HepG2 (cell line): ENCODE data around the gene MTRR. TPM values are rescaled to one million over a fixed set of nuclear protein-coding genes. Genes with fewer than 3 reads are reported as not detected.

Source experiments
- ARID5B ChIP-seq: IDR thresholded peaks from 2 replicates; pipeline ENCODE4 v1.4.0; 2020; ENCODE audit warnings: mild to moderate bottlenecking, missing genetic modification reagents
- ARNT2 ChIP-seq: sonication (generic); formaldehyde crosslinking; IDR thresholded peaks from 2 replicates; pipeline ENCODE4 v1.8.0; 2022; ENCODE audit warnings: mild to moderate bottlenecking, low read depth, missing genetic modification reagents, moderate library complexity
- CBX5 ChIP-seq: sonication (generic); formaldehyde crosslinking; IDR thresholded peaks from 2 replicates; pipeline ENCODE4 v1.4.0; 2020; ENCODE audit warnings: missing genetic modification reagents, borderline replicate concordance
- HNRNPUL1 ChIP-seq: fragments of 200-400 bp; formaldehyde crosslinking; IDR thresholded peaks from 2 replicates; pipeline ENCODE4 v1.6.1; 2017; ENCODE audit warnings: low read depth, mild to moderate bottlenecking, low read length, moderate library complexity
- MAX ChIP-seq: IDR thresholded peaks from 2 replicates; pipeline ENCODE4 v1.6.1; 2012; ENCODE audit warnings: inconsistent platforms
- NR2F1 ChIP-seq, 2 experiments: fragments of 450-650 bp in 1 of 2; formaldehyde crosslinking in 1 of 2; IDR thresholded peaks; 2 replicates each; pipeline versions ENCODE4 v1.5.0 to v1.6.1; 2016 to 2020; ENCODE audit warnings: mild to moderate bottlenecking in 1 of 2, missing compliant biosample characterization in 1 of 2, missing genetic modification reagents in 1 of 2, moderate library complexity in 1 of 2
- POLR2AphosphoS5 ChIP-seq: IDR thresholded peaks from 2 replicates; pipeline ENCODE4 v1.6.1; 2012; ENCODE audit warnings: low read depth, low read length
- RFXANK ChIP-seq: IDR thresholded peaks from 2 replicates; pipeline ENCODE4 v1.6.1; 2016
- SALL1 ChIP-seq: sonication (generic); formaldehyde crosslinking; IDR thresholded peaks from 2 replicates; pipeline ENCODE4 v1.8.0; 2022; ENCODE audit warnings: mild to moderate bottlenecking, missing genetic modification reagents
- TBX3 ChIP-seq: fragments of 450-650 bp; IDR thresholded peaks from 2 replicates; pipeline ENCODE4 v1.6.1; 2017; ENCODE audit warnings: antibody characterized with exemption, mild to moderate bottlenecking, inconsistent platforms, borderline replicate concordance
- TGIF2 ChIP-seq: IDR thresholded peaks from 2 replicates; pipeline ENCODE4 v1.6.1; 2016; ENCODE audit warnings: control low read depth, missing compliant biosample characterization
- ZBTB37 ChIP-seq: sonication (generic); formaldehyde crosslinking; IDR thresholded peaks from 2 replicates; pipeline ENCODE4 v1.4.0; 2020; ENCODE audit warnings: mild to moderate bottlenecking, missing genetic modification reagents
- ZBTB42 ChIP-seq: sonication (generic); formaldehyde crosslinking; IDR thresholded peaks from 2 replicates; pipeline ENCODE4 v1.5.0; 2020; ENCODE audit warnings: mild to moderate bottlenecking, missing genetic modification reagents
- ZGPAT ChIP-seq: IDR thresholded peaks from 2 replicates; pipeline ENCODE4 v1.6.1; 2016; ENCODE audit warnings: mild to moderate bottlenecking
- ZNF224 ChIP-seq: sonication (generic); formaldehyde crosslinking; IDR thresholded peaks from 2 replicates; pipeline ENCODE4 v1.5.0; 2020; ENCODE audit warnings: mild to moderate bottlenecking, missing genetic modification reagents
- ZNF225 ChIP-seq: sonication (generic); formaldehyde crosslinking; IDR thresholded peaks from 2 replicates; pipeline ENCODE4 v1.4.0; 2020; ENCODE audit warnings: mild to moderate bottlenecking, missing genetic modification reagents
- ZNF788 ChIP-seq: sonication (generic); formaldehyde crosslinking; IDR thresholded peaks from 2 replicates; pipeline ENCODE4 v1.5.0; 2020; ENCODE audit warnings: mild to moderate bottlenecking, missing genetic modification reagents, borderline replicate concordance
- polyA plus RNA-seq, 8 experiments: library from polyadenylated mRNA; depleted of rRNA in 3 of 8; stranded (reverse) in 7 of 8; unstranded in 1 of 8; fragments of >200 nt; fragmentation: Illumina TruSeq in 4 of 8; extraction: Trizol in 4 of 8; gene quantifications; 2 replicates each; pipeline versions ENCODE4 v1.2.1 to v1.2.3, GENCODE V29; 2011 to 2016; ENCODE audit warnings: low read depth in 4 of 8, missing spikeins in 1 of 8, mixed read lengths in 1 of 8; ENCODE audit not compliant: insufficient read depth in 1 of 8
- total RNA-seq, 5 experiments: library from RNA; depleted of rRNA; stranded (reverse); fragments of >200 nt; fragmentation: Illumina TruSeq; extraction: Trizol; gene quantifications; 2 replicates each; pipeline ENCODE4 v1.2.3, GENCODE V29; 2016; ENCODE audit warnings: low read depth in 1 of 5
- TF ChIP-seq, protein P1 (sequence below): sonication (generic); formaldehyde crosslinking; IDR thresholded peaks from 2 replicates; pipeline ENCODE4 v1.8.0; 2022; ENCODE audit warnings: missing genetic modification reagents, mild to moderate bottlenecking, borderline replicate concordance

MTRR gene
- total and polyA plus RNA-seq, 2 of the 13 experiments (the other 11 are each of a cell fraction or from before 2014, with no cell fraction given) = 39.2 to 59.2 TPM

DNA sequence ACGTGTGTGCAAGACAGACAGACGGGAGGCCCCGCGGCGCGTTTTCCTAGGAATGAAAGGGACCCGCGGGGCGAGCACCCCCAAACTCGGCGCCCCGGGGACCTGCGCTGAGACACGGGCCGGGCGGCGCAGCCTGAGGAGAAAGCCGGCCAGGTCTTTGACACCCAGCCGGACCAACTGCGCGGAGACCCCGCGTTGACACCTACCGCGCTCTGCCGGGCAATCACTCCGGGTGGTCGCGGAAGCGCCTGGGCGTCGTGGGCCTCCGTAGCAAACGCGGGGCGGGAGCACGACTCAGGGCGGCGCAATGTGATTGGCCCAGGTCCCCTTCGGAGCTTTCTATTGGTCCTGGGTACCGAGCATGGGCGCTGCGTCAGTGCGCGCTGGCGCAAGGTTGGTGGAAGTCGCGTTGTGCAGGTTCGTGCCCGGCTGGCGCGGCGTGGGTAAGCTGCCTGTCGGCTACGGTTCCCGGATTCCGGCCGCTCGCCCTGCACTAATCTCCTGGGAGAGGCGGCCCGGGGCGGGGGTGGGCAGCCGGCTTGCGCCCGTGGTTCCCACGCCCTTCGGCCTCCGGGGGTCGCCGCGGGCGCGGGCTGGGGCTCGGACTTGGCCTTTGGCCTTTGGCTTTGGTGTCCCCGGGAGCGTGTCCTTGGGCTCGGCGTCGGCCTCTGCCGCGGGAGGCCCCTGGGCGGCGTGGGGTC is at the start of gene MTRR, which contains the start of gene FASTKD3 (continued):
- TF ChIP-seq ARID5B (CRISPR knock-in tag) (peak; percentile 37; the same call in 1 of the 2 replicates), MAX (peak; percentile 75), ZNF225 (CRISPR knock-in tag) (peak; percentile 84; the same call in 1 of the 2 replicates), ZNF224 (CRISPR knock-in tag) (no peak), POLR2AphosphoS5 (peak; percentile 79), SALL1 (CRISPR knock-in tag) (peak; percentile 56), ZGPAT (CRISPR knock-in tag) (peak; percentile 81; the same call in 1 of the 2 replicates), HNRNPUL1 (peak; percentile 65; the same call in 1 of the 2 replicates), TGIF2 (peak; percentile 76; the same call in 1 of the 2 replicates), TBX3 (peak; percentile 42; the same call in 1 of the 2 replicates), NR2F1 (CRISPR knock-in tag; IDR thresholded peaks at IDR 0.05) (peak in 1 of 2 experiments; percentile 92; a peak in 2 of 4 replicates), CBX5 (peak; percentile 35; the same call in 1 of the 2 replicates), RFXANK (CRISPR knock-in tag) (no peak), ARNT2 (CRISPR knock-in tag) (peak; percentile 49; the same call in 1 of the 2 replicates), ZBTB42 (CRISPR knock-in tag) (0 out of 2 replicates have a peak, but pooled peaks have one; percentile 41), ZNF788 (CRISPR knock-in tag) (peak; percentile 74; the same call in 1 of the 2 replicates), ZBTB37 (no peak)
- TF ChIP-seq, protein P1, sequence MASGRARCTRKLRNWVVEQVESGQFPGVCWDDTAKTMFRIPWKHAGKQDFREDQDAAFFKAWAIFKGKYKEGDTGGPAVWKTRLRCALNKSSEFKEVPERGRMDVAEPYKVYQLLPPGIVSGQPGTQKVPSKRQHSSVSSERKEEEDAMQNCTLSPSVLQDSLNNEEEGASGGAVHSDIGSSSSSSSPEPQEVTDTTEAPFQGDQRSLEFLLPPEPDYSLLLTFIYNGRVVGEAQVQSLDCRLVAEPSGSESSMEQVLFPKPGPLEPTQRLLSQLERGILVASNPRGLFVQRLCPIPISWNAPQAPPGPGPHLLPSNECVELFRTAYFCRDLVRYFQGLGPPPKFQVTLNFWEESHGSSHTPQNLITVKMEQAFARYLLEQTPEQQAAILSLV = peak; percentile 34; the same call in 1 of the 2 replicates
